Adrenal gland (tissue), 5 donors: ENCODE measurements around the gene IL1A.

Experiments used
- POLR2A ChIP-seq, 2 donors: fragments of 450-650 bp; IDR thresholded peaks; one replicate each; pipeline ENCODE4 v1.6.1; 2017; ENCODE audit warnings: antibody characterized with exemption in 2 of 2, mild to moderate bottlenecking in 2 of 2, moderate library complexity in 1 of 2
- TF ChIP-seq, protein P1 (sequence below), 6 experiments: fragments of 450-650 bp in 4 of 6; fragments of 200-600 bp in 2 of 6; sonication (generic) in 1 of 6; IDR thresholded peaks; 1 replicate in 5 of 6; 2 replicates in 1 of 6; pipeline versions ENCODE4 v1.5.1 to v1.8.0; 2016 to 2021; ENCODE audit warnings: antibody characterized with exemption in 6 of 6, mild to moderate bottlenecking in 2 of 6, moderate library complexity in 1 of 6
- donor health status: DM: no; HTN: no; CAD: no.

DNA sequence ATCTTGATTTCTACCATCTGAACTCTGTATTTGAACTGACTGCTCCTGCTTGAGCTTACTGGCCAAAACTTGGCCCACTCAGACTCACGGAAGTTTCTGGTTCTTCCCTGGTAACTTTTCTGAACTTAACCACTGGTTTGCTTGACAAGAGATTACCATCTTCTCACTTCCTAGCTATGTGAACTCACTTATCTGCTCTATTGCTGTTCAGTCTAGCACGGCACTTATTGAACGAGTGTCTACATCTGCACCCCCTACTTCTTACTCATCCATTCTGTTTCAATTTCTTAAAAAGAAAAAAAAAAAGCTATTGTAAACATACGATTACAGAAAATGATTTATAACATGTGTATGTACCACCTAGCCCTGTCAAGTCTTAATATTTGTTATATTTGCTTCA lies 28.8 kb downstream of the IL1A start:
- TF ChIP-seq, protein P1, sequence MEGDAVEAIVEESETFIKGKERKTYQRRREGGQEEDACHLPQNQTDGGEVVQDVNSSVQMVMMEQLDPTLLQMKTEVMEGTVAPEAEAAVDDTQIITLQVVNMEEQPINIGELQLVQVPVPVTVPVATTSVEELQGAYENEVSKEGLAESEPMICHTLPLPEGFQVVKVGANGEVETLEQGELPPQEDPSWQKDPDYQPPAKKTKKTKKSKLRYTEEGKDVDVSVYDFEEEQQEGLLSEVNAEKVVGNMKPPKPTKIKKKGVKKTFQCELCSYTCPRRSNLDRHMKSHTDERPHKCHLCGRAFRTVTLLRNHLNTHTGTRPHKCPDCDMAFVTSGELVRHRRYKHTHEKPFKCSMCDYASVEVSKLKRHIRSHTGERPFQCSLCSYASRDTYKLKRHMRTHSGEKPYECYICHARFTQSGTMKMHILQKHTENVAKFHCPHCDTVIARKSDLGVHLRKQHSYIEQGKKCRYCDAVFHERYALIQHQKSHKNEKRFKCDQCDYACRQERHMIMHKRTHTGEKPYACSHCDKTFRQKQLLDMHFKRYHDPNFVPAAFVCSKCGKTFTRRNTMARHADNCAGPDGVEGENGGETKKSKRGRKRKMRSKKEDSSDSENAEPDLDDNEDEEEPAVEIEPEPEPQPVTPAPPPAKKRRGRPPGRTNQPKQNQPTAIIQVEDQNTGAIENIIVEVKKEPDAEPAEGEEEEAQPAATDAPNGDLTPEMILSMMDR (IDR thresholded peaks at IDR 0.05) = no peak
- no peak for TF ChIP-seq POLR2A (IDR thresholded peaks at IDR 0.05)
